Activated T-helper 1 cell treated with Interleukin-2 at 50 U/mL for 16 hours (primary cell): Measurements from ENCODE around the gene CLPTM1L.
A peak's percentile ranks its signal among the peaks of the same experiment; 100 is the strongest.
"Not testable (repeated sequence)": the region's sequence is repeated elsewhere in the genome, so short reads cannot be mapped to it uniquely, and the experiment has no call there.

Experiments used
- DNase-seq: peaks from one replicate; pipeline ENCODE4 v3.0.0-alpha.2; 2020; ENCODE audit warnings: low read depth

CLPTM1L gene

DNA sequence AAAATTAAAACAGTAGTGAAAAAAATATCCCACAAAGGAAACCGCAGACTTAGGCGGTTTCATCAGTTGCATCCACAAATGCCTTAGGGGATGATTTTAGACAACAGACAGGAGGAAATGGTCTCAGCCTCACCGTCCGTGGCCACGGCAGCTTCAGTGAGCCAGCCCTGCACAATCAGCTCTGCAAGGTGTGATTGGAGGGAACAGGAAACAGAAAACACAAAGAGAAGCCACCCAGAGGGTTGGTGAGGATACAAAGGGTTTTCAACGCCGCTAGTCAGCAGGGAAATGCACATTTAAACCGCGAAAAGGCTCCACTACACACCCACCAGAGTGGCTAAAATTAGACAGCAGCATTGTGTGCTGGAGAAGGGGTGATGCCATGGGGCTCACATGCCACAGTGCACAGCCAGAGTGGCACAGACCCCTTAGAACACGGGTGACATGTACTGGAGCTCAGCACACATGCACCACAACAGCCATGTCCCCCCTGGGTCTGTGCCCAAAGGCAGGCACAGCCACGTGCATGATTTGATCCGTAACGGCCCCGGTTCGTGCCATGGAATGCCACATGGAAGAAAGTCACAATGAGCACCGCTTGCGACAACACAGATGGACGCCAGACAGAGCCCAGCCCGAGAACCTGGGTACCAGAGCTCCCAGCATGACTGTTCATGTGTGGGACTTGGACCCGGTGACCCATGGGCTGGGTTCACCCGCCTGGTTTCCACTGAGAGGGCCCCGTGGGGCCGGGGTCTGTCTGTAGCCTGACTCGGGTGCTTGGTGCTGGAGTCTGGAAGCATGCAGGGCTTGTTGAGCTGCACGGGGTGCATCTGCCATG, 31.7 kb downstream of the CLPTM1L start:
- DNase-seq, result no peak

DNA sequence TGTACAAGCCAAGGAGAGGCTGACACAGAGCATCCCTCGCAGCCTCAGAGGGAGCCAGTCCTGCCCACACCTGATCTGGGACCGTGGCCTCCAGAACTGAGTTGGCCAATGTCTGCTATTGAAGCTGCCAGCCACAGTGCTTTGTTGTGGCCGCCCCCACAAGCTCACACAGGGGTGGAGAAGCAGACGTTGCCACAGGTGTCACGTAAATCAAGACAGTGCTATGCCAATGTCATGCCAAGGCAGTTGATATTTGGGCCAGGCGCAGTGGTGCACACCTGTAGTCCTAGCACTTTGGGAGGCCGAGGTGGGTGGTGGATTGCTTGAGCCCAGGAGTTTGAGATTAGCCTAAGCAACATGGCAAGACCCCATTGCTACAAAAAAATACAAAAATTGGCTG, 32.7 kb downstream of the CLPTM1L start:
- no peak for DNase-seq

DNA sequence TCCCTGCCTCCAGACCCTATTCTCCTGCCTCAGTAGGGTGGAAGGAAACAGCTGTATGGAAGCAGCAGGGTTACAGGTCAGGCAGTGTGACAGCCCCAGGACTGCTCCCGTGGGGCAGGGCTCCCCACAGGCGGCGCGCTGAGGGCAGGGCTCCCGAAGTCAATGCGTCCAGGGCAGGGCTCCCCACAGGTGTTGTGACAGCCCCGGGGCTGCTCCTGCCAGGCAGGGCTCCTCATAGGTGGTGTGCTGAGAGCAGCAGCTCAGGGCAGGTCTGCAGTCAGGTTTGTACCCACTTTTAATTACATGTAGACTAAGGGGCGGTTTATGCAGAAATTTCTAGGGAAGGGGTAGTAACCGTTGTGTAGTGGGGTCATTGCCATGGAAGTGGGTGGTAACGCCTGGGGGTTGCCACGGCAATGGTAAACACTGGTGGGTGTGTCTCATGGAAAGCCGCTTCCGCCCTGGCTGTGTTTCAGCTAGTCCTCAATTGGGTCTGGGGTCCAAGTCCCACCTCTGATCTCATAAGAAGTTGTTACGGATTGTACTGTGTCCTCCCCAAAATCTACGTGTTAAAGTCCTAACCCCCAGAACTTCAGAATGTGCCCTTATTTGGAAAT, 33.4 kb downstream of the CLPTM1L start:
- no peak for DNase-seq

DNA sequence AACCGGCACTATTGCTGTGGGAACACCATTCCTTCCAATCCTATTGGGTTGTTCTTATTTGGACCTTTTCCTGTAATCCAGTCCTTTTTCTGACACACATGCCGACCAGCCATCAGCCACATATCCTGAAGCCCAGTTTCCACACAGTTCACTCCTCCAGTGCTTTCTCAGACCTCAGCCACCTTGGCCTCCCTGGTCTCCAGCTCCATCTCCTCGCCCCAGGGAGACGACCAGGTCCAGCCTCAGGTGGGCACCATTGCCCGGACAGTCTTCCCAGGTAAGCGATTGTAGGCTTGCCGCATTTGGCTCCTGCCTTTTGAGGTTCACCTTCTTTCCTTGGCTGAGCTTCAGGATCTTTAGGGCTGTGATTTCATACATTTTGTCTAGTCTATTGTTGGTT, 34.8 kb downstream of the CLPTM1L start:
- no peak for DNase-seq

DNA sequence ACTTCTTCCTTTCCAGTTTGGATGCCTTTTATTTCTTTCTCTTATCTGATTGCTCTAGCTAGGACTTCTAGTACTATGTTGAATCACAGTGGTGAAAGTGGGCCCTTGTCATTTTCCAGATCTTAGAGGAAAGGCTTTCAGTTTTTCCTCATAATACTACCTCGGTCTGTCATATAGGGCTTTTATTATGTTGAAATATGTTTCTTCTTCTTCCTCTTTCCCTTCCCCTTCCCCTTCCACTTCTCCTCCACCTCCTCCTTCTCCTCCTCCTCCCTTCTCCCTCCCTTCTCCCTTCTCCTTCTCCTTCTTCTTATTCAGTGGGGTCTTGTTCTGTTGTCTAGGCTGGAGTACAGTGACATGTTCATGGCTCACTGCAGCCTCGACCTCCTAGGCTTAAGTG, 40.9 kb downstream of the CLPTM1L start:
- DNase-seq, result no peak

DNA sequence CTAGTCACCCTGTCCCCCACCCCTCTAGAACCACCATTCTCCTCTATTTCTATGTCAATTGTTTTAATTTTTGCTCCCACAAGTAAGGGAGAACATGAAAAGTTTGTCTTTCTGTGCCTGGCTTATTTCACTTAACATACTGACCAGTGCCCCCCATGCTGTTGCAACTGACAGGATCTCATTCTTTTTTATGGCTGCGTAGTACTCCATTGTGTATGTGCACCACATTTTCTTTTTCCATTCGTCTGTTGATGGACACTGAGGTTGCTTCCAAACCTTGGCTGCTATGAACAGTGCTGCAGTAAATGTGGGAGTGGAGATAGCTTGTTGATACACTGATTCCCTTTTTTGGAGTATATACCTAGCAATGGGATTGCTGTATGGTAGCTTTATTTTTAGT, 42.6 kb downstream of the CLPTM1L start:
- DNase-seq, result no peak

DNA sequence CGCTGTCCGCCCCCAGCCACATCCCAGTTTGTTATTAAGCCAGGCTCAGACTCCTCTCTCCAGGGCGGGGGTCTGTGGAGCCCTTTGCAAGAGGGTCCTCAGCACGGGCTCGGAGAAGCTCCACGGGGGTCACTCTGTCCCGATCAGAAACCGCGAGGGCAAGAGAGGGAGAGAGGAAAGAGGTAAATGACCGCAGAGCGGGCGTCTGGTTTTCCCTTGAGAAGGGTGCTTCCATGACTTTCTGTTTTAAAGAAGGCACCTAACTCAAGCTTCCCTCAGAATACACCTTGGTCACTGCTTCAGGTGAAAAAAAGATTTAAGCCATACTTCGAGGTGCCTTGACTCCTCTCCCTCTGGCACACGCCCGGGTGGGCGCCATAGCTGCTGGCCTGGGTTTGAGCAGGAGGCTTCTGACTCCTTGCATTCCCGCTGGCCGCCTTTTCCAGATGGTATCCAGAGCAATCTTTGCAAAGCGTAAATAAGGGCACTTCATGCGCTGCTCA, 44.3 kb downstream of the CLPTM1L start:
- no peak for DNase-seq

DNA sequence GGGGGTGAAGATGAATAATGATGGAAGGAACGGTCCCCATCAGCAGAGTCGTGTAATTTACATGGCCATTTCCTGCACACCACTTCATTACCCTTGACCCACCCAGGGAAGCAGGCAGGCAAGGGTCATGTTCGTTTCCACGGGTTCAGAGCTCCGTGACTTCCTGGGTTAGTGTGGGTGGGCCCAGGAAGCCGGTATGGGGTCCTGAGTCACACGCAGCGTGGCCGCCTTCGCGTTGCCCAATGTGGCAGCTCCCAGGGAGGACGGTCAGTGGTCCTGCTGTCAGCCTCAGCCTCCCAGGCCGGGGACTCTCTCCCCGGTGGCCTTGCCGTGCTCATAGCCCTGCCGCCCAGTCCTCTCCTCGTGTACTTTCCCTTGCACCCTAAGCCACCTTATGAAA, 44.9 kb downstream of the CLPTM1L start:
- DNase-seq, result no peak

DNA sequence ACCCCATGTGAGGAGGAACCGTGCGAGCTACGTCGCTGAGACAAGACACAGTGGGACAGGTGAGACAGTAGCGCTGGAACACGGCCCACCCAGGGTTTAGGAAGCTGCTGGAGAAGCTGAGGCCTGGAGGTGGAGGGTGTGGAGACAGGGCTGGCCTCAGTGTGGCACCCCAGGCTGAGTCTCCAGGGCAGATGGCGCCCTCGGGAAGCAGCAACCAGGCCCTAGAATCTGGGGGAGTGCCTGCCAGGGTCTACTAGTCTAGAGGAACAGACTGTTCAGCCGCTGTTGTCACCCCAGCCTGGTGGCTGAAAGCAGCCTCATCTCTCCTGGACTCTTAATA, 45.4 kb downstream of the CLPTM1L start:
- DNase-seq, result no peak

DNA sequence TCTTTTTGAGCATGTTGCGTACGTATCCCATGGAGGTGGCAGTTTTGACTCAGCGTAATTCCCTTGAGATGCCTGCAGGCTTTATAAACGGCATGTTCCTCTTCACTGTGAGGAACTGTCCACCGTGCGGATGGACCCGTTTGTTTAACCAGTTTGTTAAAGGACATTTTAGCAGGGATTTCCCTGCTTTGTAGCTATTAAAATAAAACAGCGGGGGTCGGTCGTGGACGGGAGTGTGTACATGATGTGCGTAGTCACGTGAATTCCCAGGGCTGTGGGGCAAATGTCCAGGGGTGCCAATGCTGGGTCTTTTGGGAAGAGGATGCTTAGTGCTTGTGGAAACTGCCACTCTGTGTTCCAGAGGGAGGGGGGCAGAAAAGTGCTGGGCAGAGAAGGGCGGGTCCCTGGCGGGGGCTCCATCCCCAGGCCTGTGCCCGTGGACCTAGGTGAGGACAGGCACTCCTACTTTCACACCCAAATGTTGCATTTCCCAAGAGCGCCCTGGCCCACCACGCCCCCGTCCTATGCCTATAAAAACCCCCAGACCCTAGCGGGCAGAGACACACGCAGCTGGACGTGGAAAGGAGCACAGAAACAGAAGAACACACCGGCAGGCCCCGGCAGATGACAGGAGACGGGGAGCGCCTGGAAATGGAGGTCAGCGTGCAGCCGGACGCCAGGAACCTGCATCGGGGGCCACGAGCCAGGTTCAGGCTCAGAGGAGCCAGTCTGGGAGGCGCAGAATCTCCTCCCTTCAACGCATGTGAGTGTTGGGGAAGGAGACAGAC, 46.0 kb downstream of the CLPTM1L start:
- DNase-seq, result no peak

DNA sequence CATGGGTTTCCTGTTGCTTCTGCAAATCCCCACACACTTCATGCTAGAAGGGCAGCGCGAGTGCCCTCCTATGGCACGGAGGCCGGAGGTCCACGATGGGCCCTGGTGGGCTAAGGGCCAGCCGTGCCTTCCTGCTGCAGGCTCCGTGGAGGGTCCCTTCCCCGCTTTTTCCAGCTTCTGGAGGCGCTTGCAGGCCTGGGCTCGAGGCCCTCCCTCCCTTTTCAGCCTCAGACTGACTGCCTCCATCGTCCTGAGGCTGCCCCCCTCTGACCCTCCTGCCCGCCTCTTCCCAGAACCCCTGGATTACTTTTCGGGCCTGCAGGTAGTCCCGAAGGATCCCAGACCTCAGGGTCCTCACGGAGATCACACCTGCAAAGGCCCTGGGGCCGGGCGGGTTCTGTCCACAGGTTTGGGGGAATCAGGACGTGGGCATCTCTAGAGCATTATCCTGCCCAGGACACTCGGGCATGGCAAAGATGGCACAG, 46.8 kb downstream of the CLPTM1L start:
- no peak for DNase-seq

DNA sequence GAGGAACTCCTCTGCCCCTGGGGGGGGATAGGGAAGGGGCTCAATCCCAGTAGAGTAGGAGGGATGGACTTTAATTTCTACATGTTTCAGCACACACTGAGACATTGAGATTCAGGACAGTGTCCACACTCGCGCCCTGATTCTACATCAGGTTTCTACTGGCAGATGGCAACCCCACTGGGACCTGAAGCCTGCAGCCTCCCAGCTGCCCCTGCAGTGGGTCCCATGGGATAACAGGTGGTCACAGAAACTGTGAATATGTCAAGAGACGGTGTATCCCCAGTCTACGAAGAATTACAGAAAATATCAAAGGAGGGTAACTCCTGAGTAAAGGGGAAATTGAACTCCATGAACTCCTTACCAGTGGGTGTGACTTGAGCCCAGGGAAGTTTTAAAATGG, 47.7 kb downstream of the CLPTM1L start:
- DNase-seq, result no peak

DNA sequence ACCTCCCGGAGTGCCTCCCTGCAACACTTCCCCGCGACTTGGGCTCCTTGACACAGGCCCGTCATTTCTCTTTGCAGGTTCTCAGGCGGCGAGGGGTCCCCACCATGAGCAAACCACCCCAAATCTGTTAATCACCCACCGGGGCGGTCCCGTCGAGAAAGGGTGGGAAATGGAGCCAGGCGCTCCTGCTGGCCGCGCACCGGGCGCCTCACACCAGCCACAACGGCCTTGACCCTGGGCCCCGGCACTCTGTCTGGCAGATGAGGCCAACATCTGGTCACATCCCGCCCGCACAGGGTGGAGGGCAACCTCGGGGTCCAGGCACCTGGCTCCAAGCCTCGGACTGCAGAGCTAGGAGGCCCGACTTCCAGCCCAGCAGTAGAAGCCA, 49.3 kb downstream of the CLPTM1L start:
- DNase-seq, result no peak

DNA sequence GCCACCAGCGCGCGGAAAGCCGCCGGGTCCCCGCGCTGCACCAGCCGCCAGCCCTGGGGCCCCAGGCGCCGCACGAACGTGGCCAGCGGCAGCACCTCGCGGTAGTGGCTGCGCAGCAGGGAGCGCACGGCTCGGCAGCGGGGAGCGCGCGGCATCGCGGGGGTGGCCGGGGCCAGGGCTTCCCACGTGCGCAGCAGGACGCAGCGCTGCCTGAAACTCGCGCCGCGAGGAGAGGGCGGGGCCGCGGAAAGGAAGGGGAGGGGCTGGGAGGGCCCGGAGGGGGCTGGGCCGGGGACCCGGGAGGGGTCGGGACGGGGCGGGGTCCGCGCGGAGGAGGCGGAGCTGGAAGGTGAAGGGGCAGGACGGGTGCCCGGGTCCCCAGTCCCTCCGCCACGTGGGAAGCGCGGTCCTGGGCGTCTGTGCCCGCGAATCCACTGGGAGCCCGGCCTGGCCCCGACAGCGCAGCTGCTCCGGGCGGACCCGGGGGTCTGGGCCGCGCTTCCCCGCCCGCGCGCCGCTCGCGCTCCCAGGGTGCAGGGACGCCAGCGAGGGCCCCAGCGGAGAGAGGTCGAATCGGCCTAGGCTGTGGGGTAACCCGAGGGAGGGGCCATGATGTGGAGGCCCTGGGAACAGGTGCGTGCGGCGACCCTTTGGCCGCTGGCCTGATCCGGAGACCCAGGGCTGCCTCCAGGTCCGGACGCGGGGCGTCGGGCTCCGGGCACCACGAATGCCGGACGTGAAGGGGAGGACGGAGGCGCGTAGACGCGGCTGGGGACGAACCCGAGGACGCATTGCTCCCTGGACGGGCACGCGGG, 49.9 kb downstream of the CLPTM1L start, which contains the start of gene TERT:
Gene TERT, minus strand, starts transcription at position 234 of the 815 bp plus-strand sequence. Its CDS starts 79 bp downstream, at position 155.
- peak; percentile 68 for DNase-seq

DNA sequence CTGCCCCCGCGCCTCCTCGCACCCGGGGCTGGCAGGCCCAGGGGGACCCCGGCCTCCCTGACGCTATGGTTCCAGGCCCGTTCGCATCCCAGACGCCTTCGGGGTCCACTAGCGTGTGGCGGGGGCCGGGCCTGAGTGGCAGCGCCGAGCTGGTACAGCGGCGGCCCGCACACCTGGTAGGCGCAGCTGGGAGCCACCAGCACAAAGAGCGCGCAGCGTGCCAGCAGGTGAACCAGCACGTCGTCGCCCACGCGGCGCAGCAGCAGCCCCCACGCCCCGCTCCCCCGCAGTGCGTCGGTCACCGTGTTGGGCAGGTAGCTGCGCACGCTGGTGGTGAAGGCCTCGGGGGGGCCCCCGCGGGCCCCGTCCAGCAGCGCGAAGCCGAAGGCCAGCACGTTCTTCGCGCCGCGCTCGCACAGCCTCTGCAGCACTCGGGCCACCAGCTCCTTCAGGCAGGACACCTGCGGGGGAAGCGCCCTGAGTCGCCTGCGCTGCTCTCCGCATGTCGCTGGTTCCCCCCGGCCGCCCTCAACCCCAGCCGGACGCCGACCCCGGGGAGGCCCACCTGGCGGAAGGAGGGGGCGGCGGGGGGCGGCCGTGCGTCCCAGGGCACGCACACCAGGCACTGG, 50.6 kb downstream of the CLPTM1L start:
- no peak for DNase-seq

DNA sequence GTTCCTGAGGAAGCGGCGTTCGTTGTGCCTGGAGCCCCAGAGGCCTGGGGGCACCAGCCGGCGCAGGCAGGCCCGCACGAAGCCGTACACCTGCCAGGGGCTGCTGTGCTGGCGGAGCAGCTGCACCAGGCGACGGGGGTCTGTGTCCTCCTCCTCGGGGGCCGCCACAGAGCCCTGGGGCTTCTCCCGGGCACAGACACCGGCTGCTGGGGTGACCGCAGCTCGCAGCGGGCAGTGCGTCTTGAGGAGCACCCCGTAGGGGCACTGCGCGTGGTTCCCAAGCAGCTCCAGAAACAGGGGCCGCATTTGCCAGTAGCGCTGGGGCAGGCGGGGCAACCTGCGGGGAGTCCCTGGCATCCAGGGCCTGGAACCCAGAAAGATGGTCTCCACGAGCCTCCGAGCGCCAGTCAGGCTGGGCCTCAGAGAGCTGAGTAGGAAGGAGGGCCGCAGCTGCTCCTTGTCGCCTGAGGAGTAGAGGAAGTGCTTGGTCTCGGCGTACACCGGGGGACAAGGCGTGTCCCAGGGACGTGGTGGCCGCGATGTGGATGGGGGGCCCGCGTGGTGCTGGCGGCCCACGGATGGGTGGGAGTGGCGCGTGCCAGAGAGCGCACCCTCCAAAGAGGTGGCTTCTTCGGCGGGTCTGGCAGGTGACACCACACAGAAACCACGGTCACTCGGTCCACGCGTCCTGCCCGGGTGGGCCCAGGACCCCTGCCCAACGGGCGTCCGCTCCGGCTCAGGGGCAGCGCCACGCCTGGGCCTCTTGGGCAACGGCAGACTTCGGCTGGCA, 51.3 kb downstream of the CLPTM1L start:
- no peak for DNase-seq

DNA sequence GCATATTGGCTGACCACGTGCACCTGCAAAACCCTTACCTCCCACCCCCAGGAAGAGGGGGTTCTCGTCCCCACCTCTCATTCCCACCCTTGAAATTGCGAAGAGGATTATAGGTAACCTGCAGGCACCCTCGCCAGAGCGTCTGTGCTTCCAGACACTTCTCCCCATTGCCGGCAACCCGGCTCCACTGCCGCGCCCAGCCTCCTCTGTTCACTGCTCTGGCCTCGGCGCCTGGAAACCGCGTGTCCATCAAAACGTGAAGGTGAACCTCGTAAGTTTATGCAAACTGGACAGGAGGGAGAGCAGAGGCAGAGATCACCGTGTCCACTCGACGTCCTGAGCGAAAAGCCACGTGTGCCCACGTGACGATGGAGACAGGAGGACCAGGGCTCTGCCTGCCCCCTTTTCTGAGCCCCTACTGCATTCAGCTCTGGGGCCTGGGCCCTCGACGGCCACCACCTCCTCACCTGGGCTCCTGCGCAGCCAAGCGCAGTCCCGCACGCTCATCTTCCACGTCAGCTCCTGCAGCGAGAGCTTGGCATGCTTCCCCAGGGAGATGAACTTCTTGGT, 52.0 kb downstream of the CLPTM1L start:
- DNase-seq, result no peak

DNA sequence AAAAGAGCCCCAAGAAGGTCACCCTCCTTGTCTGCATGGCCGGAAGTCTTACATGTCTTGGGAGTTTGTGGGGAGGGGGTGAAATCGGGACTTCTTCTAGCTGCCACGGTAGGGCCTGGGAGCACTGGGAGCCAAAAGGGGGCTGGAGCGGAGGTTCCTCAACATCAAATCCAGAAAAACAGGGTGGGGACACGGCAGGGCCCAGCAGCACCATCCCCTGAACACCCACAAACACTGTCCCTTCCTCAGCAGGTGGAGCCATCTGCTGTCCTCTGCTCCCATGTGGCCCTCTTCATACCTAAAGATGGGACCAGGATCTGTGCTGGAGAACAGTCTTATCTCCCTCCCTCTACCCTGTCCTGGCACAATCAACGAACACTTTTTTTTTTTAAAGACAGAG, 52.8 kb downstream of the CLPTM1L start:
- DNase-seq, result no peak

DNA sequence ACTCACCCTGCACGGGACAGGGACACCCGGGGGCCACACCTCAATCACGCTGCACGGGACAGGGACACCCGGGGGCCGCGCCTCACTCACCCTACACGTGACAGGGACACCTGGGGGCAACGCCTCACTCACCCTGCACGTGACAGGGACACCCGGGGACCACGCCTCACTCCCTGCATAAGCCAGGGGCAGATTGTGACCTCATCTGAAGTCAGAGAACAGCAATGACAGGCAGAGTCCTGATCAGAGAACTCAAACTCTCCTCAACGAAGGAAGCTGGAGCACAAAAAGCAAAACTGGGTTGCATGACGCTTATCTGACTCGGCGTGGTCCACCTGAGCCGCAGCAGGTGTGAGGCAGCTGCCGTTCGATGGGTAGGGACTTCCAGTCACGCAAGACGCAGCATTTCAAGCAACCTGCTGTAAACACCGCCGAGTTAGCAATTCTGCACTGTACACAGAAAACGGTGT, 53.3 kb downstream of the CLPTM1L start:
- no peak for DNase-seq

DNA sequence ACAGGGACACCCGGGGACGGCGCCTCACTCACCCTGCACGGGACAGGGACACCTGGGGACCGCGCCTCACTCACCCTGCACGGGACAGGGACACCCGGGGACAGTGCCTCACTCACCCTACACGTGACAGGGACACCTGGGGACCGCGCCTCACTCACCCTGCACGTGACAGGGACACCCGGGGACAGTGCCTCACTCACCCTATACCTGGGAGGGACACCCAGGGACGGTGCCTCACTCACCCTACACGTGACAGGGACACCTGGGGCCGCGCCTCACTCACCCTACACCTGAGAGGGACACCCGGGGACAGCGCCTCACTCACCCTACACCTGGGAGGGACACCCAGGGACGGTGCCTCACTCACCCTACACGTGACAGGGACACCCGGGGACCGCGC, 53.9 kb downstream of the CLPTM1L start:
- DNase-seq, result not testable (repeated sequence)
